ENCODE results near the gene SNX32.

The SNX32 gene

DNA sequence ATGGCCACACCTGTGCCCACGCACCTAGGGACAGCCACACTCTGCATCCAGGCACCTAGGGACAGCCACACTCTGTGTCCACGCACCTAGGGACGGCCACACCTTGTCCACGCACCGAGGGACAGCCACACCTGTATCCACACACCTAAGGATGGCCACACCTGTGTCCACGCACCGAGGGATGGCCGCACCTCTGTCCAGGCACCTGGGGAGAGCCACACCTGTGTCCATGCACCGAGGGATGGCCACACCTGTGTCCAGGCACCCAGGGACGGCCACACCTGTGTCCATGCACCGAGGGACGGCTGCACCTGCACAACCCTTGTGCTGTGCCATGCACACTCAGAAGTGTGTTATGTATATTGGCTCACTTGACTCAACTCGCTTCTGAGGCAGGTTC lies 36.1 kb upstream of the SNX32 start:
- Histone ChIP-seq H3F3A (ENCODE audit: low read depth) (no peaks in the 10 kb centered on the region), H3K4me1 (ENCODE audit: insufficient read depth, low read length, poor library complexity, severe bottlenecking) (no peaks in the 10 kb centered on the region), H4K20me1 (ENCODE audit: insufficient read depth, low read length, poor library complexity, severe bottlenecking) (no peaks in the 10 kb centered on the region), H3K4me3 (ENCODE audit: low read length, poor library complexity, severe bottlenecking) (no peak overlapping the region), H3K9me2 (replicated peaks; ENCODE audit: low read depth, low read length) (no peaks in the 10 kb centered on the region), H3K27me3 (ENCODE audit: insufficient read depth, low read length, poor library complexity, severe bottlenecking) (no peaks in the 10 kb centered on the region), H3K79me2 (ENCODE audit: insufficient read depth, low read length) (no peaks in the 10 kb centered on the region), H3K9ac (ENCODE audit: low read depth, low read length, poor library complexity, severe bottlenecking) (no peak overlapping the region), H3K9me3 (ENCODE audit: insufficient read depth, low read depth, low read length) (no peaks in the 10 kb centered on the region), H3K4me2 (ENCODE audit: low read depth, low read length, poor library complexity, severe bottlenecking) (no peak overlapping the region), H2AFZ (ENCODE audit: low read length) (no peak overlapping the region), H3K36me3 (ENCODE audit: insufficient read depth, low read length) (no peaks in the 10 kb centered on the region)
- TF ChIP-seq EZH2phosphoT487 (IDR thresholded peaks at IDR 0.05; ENCODE audit: borderline replicate concordance), result no peak
- TF ChIP-seq, protein P1, sequence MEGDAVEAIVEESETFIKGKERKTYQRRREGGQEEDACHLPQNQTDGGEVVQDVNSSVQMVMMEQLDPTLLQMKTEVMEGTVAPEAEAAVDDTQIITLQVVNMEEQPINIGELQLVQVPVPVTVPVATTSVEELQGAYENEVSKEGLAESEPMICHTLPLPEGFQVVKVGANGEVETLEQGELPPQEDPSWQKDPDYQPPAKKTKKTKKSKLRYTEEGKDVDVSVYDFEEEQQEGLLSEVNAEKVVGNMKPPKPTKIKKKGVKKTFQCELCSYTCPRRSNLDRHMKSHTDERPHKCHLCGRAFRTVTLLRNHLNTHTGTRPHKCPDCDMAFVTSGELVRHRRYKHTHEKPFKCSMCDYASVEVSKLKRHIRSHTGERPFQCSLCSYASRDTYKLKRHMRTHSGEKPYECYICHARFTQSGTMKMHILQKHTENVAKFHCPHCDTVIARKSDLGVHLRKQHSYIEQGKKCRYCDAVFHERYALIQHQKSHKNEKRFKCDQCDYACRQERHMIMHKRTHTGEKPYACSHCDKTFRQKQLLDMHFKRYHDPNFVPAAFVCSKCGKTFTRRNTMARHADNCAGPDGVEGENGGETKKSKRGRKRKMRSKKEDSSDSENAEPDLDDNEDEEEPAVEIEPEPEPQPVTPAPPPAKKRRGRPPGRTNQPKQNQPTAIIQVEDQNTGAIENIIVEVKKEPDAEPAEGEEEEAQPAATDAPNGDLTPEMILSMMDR (conservative IDR thresholded peaks at IDR 0.05; ENCODE audit: low read length), result no peak

DNA sequence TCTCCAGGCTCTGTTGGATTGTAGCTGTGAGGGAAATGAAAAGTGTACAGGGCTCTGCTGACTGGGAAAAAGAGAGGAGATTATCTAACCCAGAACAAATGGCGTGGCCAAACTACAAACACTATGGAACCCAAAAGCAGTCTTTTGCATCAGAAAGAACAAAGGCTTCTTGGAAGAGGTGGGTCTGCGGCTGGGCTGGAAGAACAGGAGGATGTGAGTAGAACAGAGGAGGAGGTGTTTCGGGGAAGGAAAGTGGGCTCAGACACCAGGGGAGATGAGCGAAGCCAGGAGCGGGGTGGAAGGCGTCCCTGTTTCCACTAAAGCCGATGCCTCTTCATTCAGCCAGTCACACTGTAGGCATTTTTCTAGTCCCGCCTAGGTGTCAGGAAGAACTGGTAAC lies 34.9 kb upstream of the SNX32 start:
- H3K36me3 ChIP-seq (ENCODE audit: insufficient read depth, low read length), result no peaks in the 10 kb centered on the region
- H3K27me3 ChIP-seq (ENCODE audit: insufficient read depth, low read length, poor library complexity, severe bottlenecking), result no peaks in the 10 kb centered on the region
- no peaks in the 10 kb centered on the region for H3F3A ChIP-seq (ENCODE audit: low read depth)
- no peak overlapping the region for H3K4me3 ChIP-seq (ENCODE audit: low read length, poor library complexity, severe bottlenecking)
- H3K4me1 ChIP-seq (ENCODE audit: insufficient read depth, low read length, poor library complexity, severe bottlenecking), result no peaks in the 10 kb centered on the region
- no peak overlapping the region for H3K9ac ChIP-seq (ENCODE audit: low read depth, low read length, poor library complexity, severe bottlenecking)
- no peaks in the 10 kb centered on the region for H3K79me2 ChIP-seq (ENCODE audit: insufficient read depth, low read length)
- H3K9me2 ChIP-seq (replicated peaks; ENCODE audit: low read depth, low read length), result no peaks in the 10 kb centered on the region
- no peak for TF ChIP-seq EZH2phosphoT487 (IDR thresholded peaks at IDR 0.05; ENCODE audit: borderline replicate concordance)
- TF ChIP-seq, protein P1 (conservative IDR thresholded peaks at IDR 0.05; ENCODE audit: low read length), result no peak
- no peak overlapping the region for H2AFZ ChIP-seq (ENCODE audit: low read length)
- no peak overlapping the region for H3K4me2 ChIP-seq (ENCODE audit: low read depth, low read length, poor library complexity, severe bottlenecking)
- H4K20me1 ChIP-seq (ENCODE audit: insufficient read depth, low read length, poor library complexity, severe bottlenecking), result no peaks in the 10 kb centered on the region
- no peaks in the 10 kb centered on the region for H3K9me3 ChIP-seq (ENCODE audit: insufficient read depth, low read depth, low read length)

DNA sequence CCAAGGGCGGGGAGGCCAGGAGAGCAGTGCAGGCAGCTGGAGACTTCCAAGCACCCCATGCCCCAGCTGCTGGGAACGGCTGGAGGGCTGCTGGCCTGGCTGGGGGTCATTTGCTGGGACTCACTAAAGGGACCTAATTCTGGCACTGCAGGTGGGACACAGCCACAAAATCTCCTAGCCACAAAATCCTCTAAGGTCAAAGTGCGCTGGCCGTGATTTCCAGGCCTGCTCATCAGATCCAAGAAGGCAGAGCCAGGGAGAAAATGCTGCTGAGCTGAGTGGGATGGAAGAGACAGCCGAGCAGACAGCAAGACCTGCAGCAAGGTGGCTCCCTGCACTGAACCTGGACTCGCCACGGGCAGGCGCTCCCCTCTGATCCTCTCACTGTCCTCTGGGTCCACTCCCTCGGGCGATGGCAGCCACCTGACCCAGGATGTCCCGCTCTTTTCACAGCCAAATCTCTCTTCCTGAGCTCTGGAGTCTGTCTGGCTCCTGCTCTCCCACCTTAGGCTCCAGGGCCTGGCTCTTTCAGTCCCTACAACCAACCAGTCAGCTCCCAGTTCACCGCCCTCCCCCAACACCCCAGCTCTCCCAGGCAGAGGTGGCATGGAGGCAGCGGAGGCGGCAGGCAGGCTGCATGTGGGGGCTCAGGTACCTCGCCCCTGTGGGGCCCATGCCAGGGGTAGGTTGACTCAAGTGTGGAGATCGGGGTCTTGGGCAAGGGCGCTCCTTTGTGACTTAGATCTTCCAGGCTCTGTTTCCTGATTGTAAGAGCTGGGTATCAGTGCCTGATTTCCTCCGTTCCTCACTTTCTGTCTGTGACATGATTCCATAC lies 32.4 kb upstream of the SNX32 start:
- Histone ChIP-seq H3K9ac (ENCODE audit: low read depth, low read length, poor library complexity, severe bottlenecking) (no peak overlapping the region), H3K4me1 (ENCODE audit: insufficient read depth, low read length, poor library complexity, severe bottlenecking) (no peaks in the 10 kb centered on the region), H3K9me3 (ENCODE audit: insufficient read depth, low read depth, low read length) (no peaks in the 10 kb centered on the region), H3K4me3 (ENCODE audit: low read length, poor library complexity, severe bottlenecking) (no peak overlapping the region), H3K9me2 (replicated peaks; ENCODE audit: low read depth, low read length) (no peaks in the 10 kb centered on the region), H3F3A (ENCODE audit: low read depth) (no peaks in the 10 kb centered on the region), H4K20me1 (ENCODE audit: insufficient read depth, low read length, poor library complexity, severe bottlenecking) (no peaks in the 10 kb centered on the region), H2AFZ (ENCODE audit: low read length) (no peak overlapping the region), H3K79me2 (ENCODE audit: insufficient read depth, low read length) (no peaks in the 10 kb centered on the region), H3K27me3 (ENCODE audit: insufficient read depth, low read length, poor library complexity, severe bottlenecking) (no peaks in the 10 kb centered on the region), H3K4me2 (ENCODE audit: low read depth, low read length, poor library complexity, severe bottlenecking) (no peak overlapping the region), H3K36me3 (ENCODE audit: insufficient read depth, low read length) (no peaks in the 10 kb centered on the region)
- TF ChIP-seq, protein P1 (conservative IDR thresholded peaks at IDR 0.05; ENCODE audit: low read length), result no peak
- no peak for TF ChIP-seq EZH2phosphoT487 (IDR thresholded peaks at IDR 0.05; ENCODE audit: borderline replicate concordance)
